Ovary (tissue), 9 donors: ENCODE measurements around the gene UBXN7. TPM values are rescaled to one million over a fixed set of nuclear protein-coding genes. Genes with fewer than 3 reads are reported as not detected.
"Not testable (repeated sequence)": the region's sequence is repeated elsewhere in the genome, so short reads cannot be mapped to it uniquely, and the experiment has no call there.

Experiments
- DNase-seq, 5 donors: peaks; one replicate each; pipeline ENCODE4 v3.0.0-alpha.2; 2019 to 2020
- H3K27ac ChIP-seq, 2 donors: fragments of 200-600 bp; one replicate each; pipeline versions ENCODE4 v1.5.1 to v1.8.0; 2019 to 2022
- H3K27me3 ChIP-seq: fragments of 200-600 bp; one replicate; pipeline ENCODE4 v1.8.0; 2022
- H3K36me3 ChIP-seq: fragments of 200-600 bp; sonication (generic); one replicate; pipeline ENCODE4 v1.5.1; 2019
- H3K4me1 ChIP-seq: one replicate; pipeline ENCODE4 v1.8.1; 2013; ENCODE audit warnings: mild to moderate bottlenecking, moderate library complexity; ENCODE audit not compliant: insufficient read depth
- H3K4me3 ChIP-seq: fragments of 200-600 bp; sonication (generic); one replicate; pipeline ENCODE4 v1.5.1; 2017
- H3K9me3 ChIP-seq, 2 donors: fragments of 200-600 bp in 1 of 2; sonication (generic) in 1 of 2; one replicate each; pipeline versions ENCODE4 v1.5.1 to v1.8.1; 2013 to 2019; ENCODE audit warnings: mild to moderate bottlenecking in 1 of 2, moderate library complexity in 1 of 2
- EP300 ChIP-seq: sonication (generic); formaldehyde crosslinking; IDR thresholded peaks from one replicate; pipeline ENCODE4 v1.6.1; 2017; ENCODE audit warnings: antibody characterized with exemption
- POLR2A ChIP-seq: fragments of 450-650 bp; IDR thresholded peaks from one replicate; pipeline ENCODE4 v1.6.1; 2017; ENCODE audit warnings: antibody characterized with exemption, mild to moderate bottlenecking, moderate library complexity
- WGBS, 3 donors: extraction: QIAGEN DNeasy Blood & Tissue Kit in 1 of 3; methylation state at CpG; one replicate each; pipeline versions ENCODE4 v1.1.5 to v1.1.7; 2013 to 2017; 5-methylcytosine and 5-hydroxymethylcytosine counted together
- intact Hi-C, 4 donors: fragments of 100-400 bp; cut with DNase I; formaldehyde crosslinking; loops; one replicate each; pipeline versions ENCODE4 v1.11.0 to v1.15.1; 2022 to 2023
- polyA plus RNA-seq, 2 donors: library from polyadenylated mRNA; stranded (reverse); fragments of 200-250 nt in 1 of 2; fragments of 350-450 nt in 1 of 2; fragmentation: Illumina TruSeq in 1 of 2; extraction: RNeasy Lipid Tissue Mini Kit (QIAGEN cat#74804) in 1 of 2; gene quantifications; one replicate each; pipeline ENCODE4 v1.2.3, GENCODE V29; 2013 to 2014
- small RNA-seq: library from RNA; depleted of rRNA; stranded (forward); fragments of <200 nt; gene quantifications from one replicate; pipeline ENCODE3, GENCODE V24; 2016
- total RNA-seq, 7 donors: library from RNA; depleted of rRNA in 2 of 7; stranded (reverse); fragments of >200 nt in 2 of 7; fragmentation: NEBNext Ultra II Directional in 3 of 7; extraction: Animal tissue kit (Norgen Biotek cat#: 25700) in 3 of 7; gene quantifications; one replicate each; pipeline versions ENCODE4 v1.1.0 to v1.2.4, GENCODE V29; 2016 to 2023
- TF ChIP-seq, protein P1 (sequence below), 3 donors: fragments of 450-650 bp in 2 of 3; fragments of 200-600 bp in 1 of 3; IDR thresholded peaks; one replicate each; pipeline versions ENCODE4 v1.5.1 to v1.8.0; 2016 to 2022; ENCODE audit warnings: antibody characterized with exemption in 3 of 3, mild to moderate bottlenecking in 1 of 3
- donor health status: DM: no; HTN: no; CAD: no; lungs with moderate emphysema.
- donor health status: DM: no; HTN: no; CAD: no.
- donor health status: Bipolar disorder and iron deficiency.
- donor health status: DM: yes; HTN: yes; CAD: no.
- donor health status: DM: no; HTN: no; CAD: no.
- donor health status: DM: yes; HTN: yes; CAD: no.

The UBXN7 gene
- total and polyA plus RNA-seq, 9 donors = 13.0 to 71.4 (median 58.5) TPM

DNA sequence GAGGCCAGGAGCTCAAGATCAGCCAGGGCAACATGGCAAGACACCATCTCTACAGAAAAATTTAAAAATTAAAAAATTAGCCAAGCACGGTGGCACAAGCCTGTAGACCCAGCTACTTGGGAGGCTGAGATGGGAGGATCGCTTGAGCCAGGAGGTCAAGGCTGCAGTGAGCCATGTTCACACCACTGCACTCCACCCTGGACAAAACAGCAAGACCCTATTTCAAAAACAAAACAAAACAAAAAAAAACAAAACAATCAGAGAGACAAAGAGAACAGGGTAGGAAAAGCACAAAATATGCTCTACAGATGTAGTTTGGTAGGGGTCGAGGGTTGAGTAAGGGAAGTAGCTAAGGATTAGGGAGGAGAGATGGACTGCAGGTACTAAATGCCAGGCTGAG is 117.6 kb downstream of the UBXN7 start:
- TF ChIP-seq, protein P1, sequence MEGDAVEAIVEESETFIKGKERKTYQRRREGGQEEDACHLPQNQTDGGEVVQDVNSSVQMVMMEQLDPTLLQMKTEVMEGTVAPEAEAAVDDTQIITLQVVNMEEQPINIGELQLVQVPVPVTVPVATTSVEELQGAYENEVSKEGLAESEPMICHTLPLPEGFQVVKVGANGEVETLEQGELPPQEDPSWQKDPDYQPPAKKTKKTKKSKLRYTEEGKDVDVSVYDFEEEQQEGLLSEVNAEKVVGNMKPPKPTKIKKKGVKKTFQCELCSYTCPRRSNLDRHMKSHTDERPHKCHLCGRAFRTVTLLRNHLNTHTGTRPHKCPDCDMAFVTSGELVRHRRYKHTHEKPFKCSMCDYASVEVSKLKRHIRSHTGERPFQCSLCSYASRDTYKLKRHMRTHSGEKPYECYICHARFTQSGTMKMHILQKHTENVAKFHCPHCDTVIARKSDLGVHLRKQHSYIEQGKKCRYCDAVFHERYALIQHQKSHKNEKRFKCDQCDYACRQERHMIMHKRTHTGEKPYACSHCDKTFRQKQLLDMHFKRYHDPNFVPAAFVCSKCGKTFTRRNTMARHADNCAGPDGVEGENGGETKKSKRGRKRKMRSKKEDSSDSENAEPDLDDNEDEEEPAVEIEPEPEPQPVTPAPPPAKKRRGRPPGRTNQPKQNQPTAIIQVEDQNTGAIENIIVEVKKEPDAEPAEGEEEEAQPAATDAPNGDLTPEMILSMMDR (IDR thresholded peaks at IDR 0.05) = no peak
- TF ChIP-seq EP300 (no peak), POLR2A (no peak)
- WGBS, 3 donors = 86 to 91% (median 89%) methylated on average over 3 of the region's 3 CpGs
- Histone ChIP-seq H3K36me3 (no peaks in the 10 kb centered on the region), H3K27ac (no peak overlapping the region), H3K9me3 (no peaks in the 10 kb centered on the region), H3K27me3 (no peaks in the 10 kb centered on the region), H3K4me3 (no peak overlapping the region), H3K4me1 (no peaks in the 10 kb centered on the region)
- intact Hi-C loops = loop anchor here in 1 of 4 donors (10.0 kb wide), 1 partner anchor 190 kb away; the partner anchor contains the start of gene RNF168
- no peak for DNase-seq

DNA sequence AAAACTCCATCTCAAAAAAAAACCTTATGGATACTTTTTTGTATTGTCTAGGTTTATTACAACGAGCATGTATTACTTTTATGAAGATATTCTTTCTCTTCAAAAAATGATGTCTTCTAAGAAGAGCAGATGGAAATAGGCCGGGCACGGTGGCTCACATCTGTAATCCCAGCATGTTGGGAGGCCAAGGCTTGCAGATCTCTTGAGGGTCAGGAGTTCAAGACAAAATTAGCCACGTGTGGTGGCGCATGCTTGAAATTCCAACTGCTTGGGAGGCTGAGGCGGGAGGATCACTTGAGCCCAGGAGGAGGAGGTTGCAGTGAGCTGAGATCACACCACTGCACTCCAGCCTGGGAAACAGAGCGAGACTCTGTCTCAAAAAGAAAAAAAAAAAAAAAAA is 118.1 kb downstream of the UBXN7 start:
- intact Hi-C loops = loop anchor here in 1 of 4 donors (10.0 kb wide), 1 partner anchor 191 kb away; the partner anchor contains the start of gene RNF168
- DNase-seq, H3K9me3 ChIP-seq, H3K27ac ChIP-seq, H3K4me3 ChIP-seq, H3K4me1 ChIP-seq, H3K27me3 ChIP-seq, H3K36me3 ChIP-seq: not testable (repeated sequence)
- WGBS, 3 donors = 82 to 84% (median 83%) methylated on average over 7 of the region's 7 CpGs

DNA sequence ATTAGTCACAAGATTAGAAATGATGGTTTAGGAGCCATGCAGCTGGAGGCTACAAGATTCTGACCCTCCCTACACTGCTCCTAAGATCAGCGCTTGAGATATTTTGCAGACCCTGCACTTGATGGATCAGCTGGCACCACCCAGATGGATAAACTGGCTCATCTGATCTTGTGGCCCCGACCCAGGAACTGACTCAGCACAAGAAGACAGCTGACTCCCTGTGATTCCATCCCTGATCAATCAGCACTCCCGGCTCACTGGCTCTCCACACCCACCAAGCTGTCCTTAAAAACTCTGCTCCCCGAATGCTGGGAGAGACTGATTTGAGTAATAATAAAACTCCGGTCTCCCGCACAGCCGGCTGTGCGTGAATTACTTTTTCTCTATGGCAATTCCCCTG is 129.3 kb downstream of the UBXN7 start:
- H3K9me3 ChIP-seq, H3K27ac ChIP-seq, H3K27me3 ChIP-seq, DNase-seq, H3K4me1 ChIP-seq, intact Hi-C loops, H3K4me3 ChIP-seq, H3K36me3 ChIP-seq: not testable (repeated sequence)
- WGBS, 3 donors = 81 to 92% (median 88%) methylated on average over 5 to 7 of the region's 8 CpGs

DNA sequence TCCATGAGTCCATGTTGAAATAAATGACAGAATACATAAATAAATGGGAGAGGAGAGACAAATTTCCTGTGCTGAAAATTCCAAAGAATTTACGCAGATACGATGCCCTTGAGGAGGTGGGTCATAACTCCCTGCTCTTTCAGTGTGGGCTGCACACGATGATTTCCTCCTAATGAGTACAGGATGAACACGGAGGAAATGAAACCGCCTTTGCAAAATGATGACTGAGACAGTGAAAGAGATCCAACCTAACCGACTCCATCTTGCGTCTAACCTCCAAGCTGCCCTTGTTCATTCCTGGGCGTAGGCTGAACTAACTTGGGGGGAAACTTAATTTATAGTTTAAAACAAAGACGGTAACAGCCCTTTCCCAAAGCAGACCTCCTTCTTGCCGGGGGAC is 129.7 kb downstream of the UBXN7 start:
- H3K4me3 ChIP-seq, intact Hi-C loops, DNase-seq, H3K36me3 ChIP-seq, H3K27me3 ChIP-seq, H3K4me1 ChIP-seq, H3K9me3 ChIP-seq, H3K27ac ChIP-seq: not testable (repeated sequence)
- 53 to 66% (median 62%) methylated on average over 7 to 8 of the region's 10 CpGs for WGBS, 3 donors

DNA sequence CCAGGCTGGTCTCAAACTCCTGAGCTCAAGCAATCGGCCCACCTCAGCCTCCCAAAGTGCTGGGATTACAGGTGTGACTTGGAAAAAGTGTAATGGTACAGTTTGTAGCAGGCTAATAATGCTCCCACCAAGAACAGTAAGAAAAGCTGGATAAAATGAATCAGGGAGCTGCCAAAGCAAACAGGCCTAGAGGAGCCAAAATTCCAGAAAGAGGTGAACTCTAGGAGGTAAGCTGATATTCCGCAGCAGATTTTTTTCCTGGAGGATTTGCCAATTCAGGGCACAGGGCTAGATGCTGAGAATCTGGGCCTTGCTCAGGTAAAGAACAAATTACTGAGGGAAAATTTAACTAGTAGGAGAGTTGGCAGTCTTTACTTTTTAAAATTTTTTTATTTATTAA is 133.7 kb downstream of the UBXN7 start:
- no peak overlapping the region for H3K4me3 ChIP-seq
- DNase-seq = no peak
- WGBS, 3 donors = 95 to 99% (median 97%) methylated on average over 2 of the region's 2 CpGs
- intact Hi-C loops = no loop called here
- H3K27me3 ChIP-seq = no peaks in the 10 kb centered on the region
- no peak overlapping the region for H3K27ac ChIP-seq
- H3K9me3 ChIP-seq = no peaks in the 10 kb centered on the region
- TF ChIP-seq, protein P1 (IDR thresholded peaks at IDR 0.05) = no peak
- TF ChIP-seq EP300 = no peak
- TF ChIP-seq POLR2A = no peak
- no peaks in the 10 kb centered on the region for H3K4me1 ChIP-seq
- H3K36me3 ChIP-seq = no peaks in the 10 kb centered on the region

Small RNA genes lying within 50 kb of the gene (small RNA-seq; reads per million reads assigned to genes)
- not detected for gene AC069257.2
- gene AC083822.1 = not detected
- gene AC117490.1 = not detected
- gene RN7SL434P = not detected
- gene RN7SL738P = not detected
- gene RNU6-1279P = not detected
- not detected for gene RNU6-910P

Other genes starting within 250 kb of the UBXN7 start
- gene ZDHHC19, start 221.0 kb downstream of the UBXN7 start, total RNA-seq = 1 to 10 TPM in 6 of 7 donors, under 1 TPM in 1; 0.24 to 9.3 (median 3.8) TPM
- gene ZDHHC19, start 221.0 kb downstream of the UBXN7 start, polyA plus RNA-seq = 1 to 10 TPM; 4.7 to 4.9 TPM
- gene SLC51A, start 215.9 kb downstream of the UBXN7 start, total RNA-seq = 10 to 100 TPM in 3 of 7 donors, 1 to 10 TPM in 4; 2.6 to 14.2 (median 9.0) TPM
- 10 to 100 TPM in 1 of 2 donors, 1 to 10 TPM in 1; 7.3 to 10.5 TPM for gene SLC51A, start 215.9 kb downstream of the UBXN7 start, polyA plus RNA-seq
- 10 to 100 TPM; 21.6 to 52.2 (median 33.7) TPM for gene PCYT1A, start 144.7 kb downstream of the UBXN7 start, total RNA-seq
- gene PCYT1A, start 144.7 kb downstream of the UBXN7 start, polyA plus RNA-seq = 10 to 100 TPM; 16.3 to 58.1 TPM
- gene DYNLT2B, start 114.2 kb downstream of the UBXN7 start, total RNA-seq = 10 to 100 TPM in 2 of 7 donors, 1 to 10 TPM in 5; 7.7 to 30.2 (median 9.5) TPM
- 10 to 100 TPM; 13.8 to 16.4 TPM for gene DYNLT2B, start 114.2 kb downstream of the UBXN7 start, polyA plus RNA-seq
- gene TM4SF19, start 94.0 kb downstream of the UBXN7 start, total RNA-seq = 1 to 10 TPM in 1 of 7 donors, not detected in 6; 7.3 TPM
- gene TM4SF19, start 94.0 kb downstream of the UBXN7 start, polyA plus RNA-seq = under 1 TPM in 1 of 2 donors, not detected in 1; 0.70 TPM
- 10 to 100 TPM; 11.6 to 29.3 (median 23.3) TPM for gene RNF168, start 71.3 kb upstream of the UBXN7 start, total RNA-seq
- gene RNF168, start 71.3 kb upstream of the UBXN7 start, polyA plus RNA-seq = 1 to 10 TPM; 8.0 to 8.6 TPM
- not detected for gene SMCO1, start 82.9 kb upstream of the UBXN7 start, total RNA-seq
- gene SMCO1, start 82.9 kb upstream of the UBXN7 start, polyA plus RNA-seq = not detected
- 10 to 100 TPM in 4 of 7 donors, 1 to 10 TPM in 3; 3.0 to 14.1 (median 11.6) TPM for gene WDR53, start 136.1 kb upstream of the UBXN7 start, total RNA-seq
- 10 to 100 TPM; 10.8 to 13.1 TPM for gene WDR53, start 136.1 kb upstream of the UBXN7 start, polyA plus RNA-seq
- gene FBXO45, start 136.2 kb upstream of the UBXN7 start, total RNA-seq = 1 to 10 TPM; 3.8 to 8.2 (median 7.2) TPM
- 1 to 10 TPM; 3.8 to 7.3 TPM for gene FBXO45, start 136.2 kb upstream of the UBXN7 start, polyA plus RNA-seq
- 1 to 10 TPM in 6 of 7 donors, under 1 TPM in 1; 0.80 to 6.3 (median 3.4) TPM for gene NRROS, start 207.3 kb upstream of the UBXN7 start, total RNA-seq
- 1 to 10 TPM; 2.9 to 3.2 TPM for gene NRROS, start 207.3 kb upstream of the UBXN7 start, polyA plus RNA-seq